Limb (tissue), 2 donors: ENCODE measurements around the gene IGF2R.

Experiments
- DNase-seq, 2 donors: peaks; one replicate each; pipeline ENCODE4 v3.0.0-alpha.2; 2016; ENCODE audit errors: extremely low spot score in 2 of 2

The IGF2R gene

DNA sequence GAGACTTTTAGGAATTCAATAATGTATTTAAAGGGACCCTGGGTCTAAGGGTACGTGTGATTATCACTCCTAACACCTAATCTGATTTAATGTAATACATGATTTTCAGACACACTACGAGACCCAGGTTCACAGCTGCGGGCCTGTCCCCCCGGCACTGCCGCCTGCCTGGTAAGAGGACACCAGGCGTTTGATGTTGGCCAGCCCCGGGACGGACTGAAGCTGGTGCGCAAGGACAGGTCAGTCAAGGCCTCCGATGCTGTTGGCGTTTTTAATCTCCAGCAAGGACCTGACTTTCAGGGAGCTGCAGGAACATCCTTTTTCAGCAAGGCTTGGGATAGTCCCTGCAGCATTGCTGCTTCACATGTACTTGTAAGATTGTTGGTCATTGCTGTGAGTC is 58.2 kb downstream of the IGF2R start:
- no peak for DNase-seq

DNA sequence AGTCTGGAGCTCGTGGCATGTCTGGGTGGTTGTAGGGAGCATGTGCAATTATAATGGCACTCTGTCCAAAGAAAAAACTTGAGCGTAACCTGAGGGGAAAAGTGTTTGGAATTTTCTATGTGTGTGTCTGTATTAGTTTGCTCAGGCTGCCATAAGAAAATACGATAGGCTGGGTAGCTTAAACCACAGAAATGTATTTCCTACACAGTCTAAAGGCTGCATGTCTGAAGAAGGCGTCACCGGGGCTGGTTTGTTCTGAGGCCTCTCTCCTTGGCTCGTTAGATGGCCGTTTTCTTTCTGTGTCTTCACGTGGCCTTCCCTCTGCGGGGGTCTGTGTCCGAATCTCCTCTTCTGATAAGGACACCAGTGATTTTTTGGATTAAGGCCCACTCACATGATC is 59.0 kb downstream of the IGF2R start:
- DNase-seq, result no peak

DNA sequence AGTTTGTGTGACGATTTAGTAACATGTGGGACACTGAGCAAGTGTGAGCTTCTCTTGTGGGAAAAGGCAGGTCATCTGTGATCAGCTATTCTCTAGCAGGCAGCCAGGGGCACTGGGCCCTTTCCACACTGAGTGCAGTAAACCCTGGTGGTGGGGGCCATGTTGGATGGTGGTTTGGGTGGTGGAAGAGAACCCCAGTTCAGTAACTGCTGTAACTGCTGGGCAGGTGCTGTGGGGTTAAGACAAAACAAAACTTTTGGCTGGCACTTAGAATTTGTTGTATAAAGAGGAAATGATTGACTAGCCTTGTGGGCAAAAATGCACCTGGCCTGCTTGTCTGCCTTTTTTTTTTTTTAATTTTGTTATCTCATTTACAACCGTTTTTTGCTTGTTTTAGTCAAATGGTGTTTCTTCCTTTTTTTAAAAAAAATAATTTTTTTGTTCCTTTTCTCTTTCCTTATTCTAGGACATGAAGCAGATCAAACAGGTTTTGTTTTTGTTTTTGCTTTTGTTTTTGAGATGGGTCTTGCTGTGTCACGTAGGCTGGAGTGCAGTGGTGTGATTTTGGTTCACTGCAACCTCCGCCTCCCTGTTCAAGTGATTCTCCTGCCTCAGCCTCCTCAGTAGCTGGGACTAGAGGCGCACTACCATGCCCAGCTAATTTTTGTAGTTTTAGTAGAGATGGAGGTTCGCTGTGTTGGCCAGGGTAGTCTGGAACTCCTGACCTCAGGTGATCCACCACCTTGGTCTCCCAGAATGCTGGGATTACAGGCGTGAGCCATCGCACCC is 59.8 kb downstream of the IGF2R start:
- no peak for DNase-seq

DNA sequence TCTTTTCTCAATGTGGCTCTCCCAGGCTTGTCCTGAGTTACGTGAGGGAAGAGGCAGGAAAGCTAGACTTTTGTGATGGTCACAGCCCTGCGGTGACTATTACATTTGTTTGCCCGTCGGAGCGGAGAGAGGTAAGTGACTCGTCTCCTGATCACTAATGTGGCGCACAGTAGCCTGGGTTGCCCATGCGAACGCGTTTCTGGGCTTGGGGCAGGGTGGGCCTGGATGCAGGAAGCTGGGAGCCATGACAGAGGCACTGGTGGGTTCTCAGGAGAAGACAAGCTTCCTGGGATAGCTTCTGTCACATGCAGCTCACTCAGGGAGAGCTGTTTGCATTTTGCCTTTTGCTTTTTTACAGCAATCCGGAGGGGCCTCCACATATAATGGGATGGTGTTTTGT is 60.6 kb downstream of the IGF2R start:
- DNase-seq, result no peak

GRCh38 chr6:160030103-160030502 is 61.2 kb downstream of the IGF2R start:
- peak; percentile 94 to 95 for DNase-seq

GRCh38 chr6:160031442-160031841 is 62.6 kb downstream of the IGF2R start:
- no peak for DNase-seq

GRCh38 chr6:160031871-160032270 is 63.0 kb downstream of the IGF2R start:
- DNase-seq, result no peak

DNA sequence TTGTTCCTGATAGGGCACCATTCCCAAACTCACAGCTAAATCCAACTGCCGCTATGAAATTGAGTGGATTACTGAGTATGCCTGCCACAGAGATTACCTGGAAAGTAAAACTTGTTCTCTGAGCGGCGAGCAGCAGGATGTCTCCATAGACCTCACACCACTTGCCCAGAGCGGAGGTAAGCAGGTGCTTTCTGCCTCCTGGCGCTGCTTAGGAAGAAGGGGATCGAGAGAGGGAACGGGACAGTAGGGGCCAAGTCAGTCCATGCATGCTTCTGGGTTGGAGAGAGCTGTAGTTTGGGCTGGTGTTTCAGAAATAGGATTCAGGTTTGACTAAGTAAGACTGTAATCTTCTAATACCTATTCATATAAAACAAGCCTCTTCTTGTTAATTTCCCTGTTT is 63.7 kb downstream of the IGF2R start:
- no peak for DNase-seq

GRCh38 chr6:160034036-160034930 is 65.4 kb downstream of the IGF2R start:
- no peak for DNase-seq

- no peak for DNase-seq
Measured at GRCh38 chr6:160035241-160035640, 66.4 kb downstream of the IGF2R start.

- DNase-seq, result no peak
Measured at GRCh38 chr6:160035693-160036330, 66.9 kb downstream of the IGF2R start.

DNA sequence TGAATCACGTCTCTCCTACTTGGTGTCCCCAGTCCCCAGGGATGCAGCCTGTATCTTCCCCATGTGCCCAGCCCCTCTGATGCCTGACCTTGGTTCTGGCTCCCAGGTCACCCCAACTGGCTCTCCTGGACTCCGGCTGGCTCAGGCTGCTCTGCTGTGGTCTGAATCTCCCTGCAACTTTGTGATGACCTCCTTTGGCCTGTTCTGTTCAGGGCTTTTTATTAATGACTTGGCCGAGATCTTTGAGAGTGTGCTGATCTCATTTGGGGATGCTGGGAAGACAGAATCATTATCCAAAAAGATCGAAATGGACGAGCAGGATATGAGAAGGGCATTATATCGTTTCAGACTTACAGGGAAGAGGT is 67.4 kb downstream of the IGF2R start:
- DNase-seq, result no peak

- DNase-seq, result no peak
Measured at GRCh38 chr6:160036790-160037206, 67.9 kb downstream of the IGF2R start.

DNA sequence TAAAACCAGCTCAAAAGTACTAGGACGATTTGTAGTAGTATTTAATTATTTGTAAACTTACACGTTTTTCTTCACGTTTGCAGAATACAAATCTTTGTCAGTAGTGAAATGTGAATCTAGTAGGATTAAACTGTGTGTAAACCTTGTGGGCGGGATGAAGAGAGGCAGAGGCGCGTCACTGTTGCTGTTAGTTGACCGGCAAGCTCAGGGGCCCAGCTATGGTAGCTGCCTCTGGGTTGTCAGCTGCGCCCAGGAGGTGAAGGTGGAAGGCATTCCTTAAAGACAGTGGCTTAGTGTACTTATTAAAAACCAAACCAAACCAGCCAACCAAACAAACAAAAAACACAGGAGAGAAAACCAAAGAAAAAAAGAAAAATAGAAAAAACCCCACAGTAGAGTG is 69.6 kb downstream of the IGF2R start:
- DNase-seq, result no peak

DNA sequence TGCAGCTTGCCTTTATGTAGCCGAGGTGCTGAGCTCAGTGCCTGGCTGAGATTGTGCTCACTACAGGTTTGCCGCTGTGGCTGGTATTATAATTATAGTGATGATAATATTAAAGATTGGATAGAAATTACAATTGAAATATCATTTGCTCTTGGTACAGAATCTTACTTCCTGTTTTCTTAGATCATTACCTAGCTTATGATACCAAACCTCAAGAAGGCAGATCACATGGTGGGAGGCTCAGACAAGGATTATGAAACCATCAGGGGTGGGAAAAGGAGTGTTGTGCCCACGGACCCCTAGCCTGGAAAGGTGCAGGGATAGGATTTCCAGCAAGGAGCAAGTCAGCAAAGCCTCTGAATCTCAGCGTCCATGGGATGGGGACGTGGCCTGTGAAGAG is 70.6 kb downstream of the IGF2R start:
- no peak for DNase-seq

GRCh38 chr6:160040055-160040454 is 71.2 kb downstream of the IGF2R start:
- DNase-seq, result no peak

GRCh38 chr6:160040527-160041264 is 71.8 kb downstream of the IGF2R start:
- DNase-seq, result no peak

- DNase-seq, result peak; percentile 43 to 62
Measured at GRCh38 chr6:160041608-160042007, 72.7 kb downstream of the IGF2R start.

- DNase-seq, result no peak
Measured at GRCh38 chr6:160042014-160042773, 73.3 kb downstream of the IGF2R start.

- no peak for DNase-seq
Measured at GRCh38 chr6:160042788-160043301, 74.0 kb downstream of the IGF2R start.

GRCh38 chr6:160043784-160044183 is 74.9 kb downstream of the IGF2R start:
- no peak for DNase-seq
